HEK293 (cell line): Measurements from ENCODE around the gene PABPC3.

ENCODE experiments used
- CTCF ChIA-PET: fragments of 350-600 bp; formaldehyde crosslinking; extraction: SDS; loops from one replicate; lab custom pipeline; 2021; ENCODE audit warnings: antibody characterized with exemption; lab: Yijun Ruan, JAX
- POLR2A ChIA-PET: fragments of 300-600 bp; formaldehyde crosslinking; extraction: SDS; loops from one replicate; lab custom pipeline; 2020; ENCODE audit warnings: antibody characterized with exemption, inconsistent platforms; lab: Yijun Ruan, JAX
- H3K27ac ChIP-seq: fragments of 200-500 bp; sonication (Bioruptor generic); 2 replicates; pipeline ENCODE4 v1.5.1; 2014; ENCODE audit warnings: low read depth, low read length, control low read depth, inconsistent platforms; ENCODE audit errors: extremely low read depth
- H3K36me3 ChIP-seq, 2 experiments: fragments of 200-500 bp in 1 of 2; sonication (Bioruptor generic) in 1 of 2; 1 replicate in 1 of 2; 2 replicates in 1 of 2; pipeline ENCODE4 v1.5.1; 2014 to 2017; ENCODE audit warnings: inconsistent platforms in 2 of 2, low read length in 2 of 2; ENCODE audit not compliant: control insufficient read depth in 2 of 2, insufficient read depth in 1 of 2
- H3K4me1 ChIP-seq: fragments of 200-500 bp; sonication (Bioruptor generic); 2 replicates; pipeline ENCODE4 v1.5.1; 2014; ENCODE audit warnings: mild to moderate bottlenecking, low read length, inconsistent platforms; ENCODE audit not compliant: control insufficient read depth, insufficient read depth
- H3K4me3 ChIP-seq: 2 replicates; pipeline ENCODE4 v1.5.1; 2011; ENCODE audit warnings: low read depth, mild to moderate bottlenecking, control low read depth, low read length, moderate library complexity
- H3K9me3 ChIP-seq: fragments of 200-500 bp; sonication (Bioruptor generic); 2 replicates; pipeline ENCODE4 v1.5.1; 2014; ENCODE audit warnings: low read depth, low read length, inconsistent platforms; ENCODE audit not compliant: control insufficient read depth, insufficient read depth
- BCL11A ChIP-seq: fragments of 450-650 bp; formaldehyde crosslinking; IDR thresholded peaks from 2 replicates; pipeline ENCODE4 v1.5.1; 2016; ENCODE audit warnings: low read depth, missing biosample characterization, missing genetic modification characterization
- CTCF ChIP-seq: fragments of 450-650 bp; formaldehyde crosslinking; IDR thresholded peaks from 2 replicates; pipeline ENCODE4 v1.5.1; 2016; ENCODE audit warnings: missing biosample characterization, missing genetic modification characterization
- KLF17 ChIP-seq: fragments of 450-650 bp; formaldehyde crosslinking; IDR thresholded peaks from 2 replicates; pipeline ENCODE4 v1.5.1; 2016; ENCODE audit warnings: missing biosample characterization, missing genetic modification characterization
- MYNN ChIP-seq: fragments of 450-650 bp; formaldehyde crosslinking; IDR thresholded peaks from 2 replicates; pipeline ENCODE4 v1.5.1; 2016; ENCODE audit warnings: missing biosample characterization, missing genetic modification characterization, borderline replicate concordance
- PRDM6 ChIP-seq: fragments of 450-650 bp; formaldehyde crosslinking; IDR thresholded peaks from 2 replicates; pipeline ENCODE4 v1.5.1; 2017; ENCODE audit warnings: missing biosample characterization, missing genetic modification characterization
- ZBTB17 ChIP-seq: fragments of 450-650 bp; formaldehyde crosslinking; IDR thresholded peaks from 2 replicates; pipeline ENCODE4 v1.5.1; 2016; ENCODE audit warnings: missing biosample characterization, missing genetic modification characterization
- ZBTB6 ChIP-seq: fragments of 450-650 bp; formaldehyde crosslinking; IDR thresholded peaks from 2 replicates; pipeline ENCODE4 v1.5.1; 2017; ENCODE audit warnings: missing biosample characterization, missing genetic modification characterization
- ZFP37 ChIP-seq: fragments of 450-650 bp; formaldehyde crosslinking; IDR thresholded peaks from 2 replicates; pipeline ENCODE4 v1.5.1; 2016; ENCODE audit warnings: missing biosample characterization, missing genetic modification characterization
- ZNF184 ChIP-seq: fragments of 450-650 bp; IDR thresholded peaks from 2 replicates; pipeline ENCODE4 v1.5.1; 2018; ENCODE audit warnings: missing biosample characterization, mild to moderate bottlenecking, missing genetic modification characterization
- ZNF221 ChIP-seq: fragments of 450-650 bp; formaldehyde crosslinking; IDR thresholded peaks from 2 replicates; pipeline ENCODE4 v1.5.1; 2017; ENCODE audit warnings: missing biosample characterization, missing genetic modification characterization, borderline replicate concordance
- ZNF24 ChIP-seq: fragments of 450-650 bp; formaldehyde crosslinking; IDR thresholded peaks from 2 replicates; pipeline ENCODE4 v1.5.1; 2016; ENCODE audit warnings: missing biosample characterization, missing genetic modification characterization
- ZNF302 ChIP-seq: fragments of 450-650 bp; formaldehyde crosslinking; IDR thresholded peaks from 2 replicates; pipeline ENCODE4 v1.5.1; 2016; ENCODE audit warnings: missing biosample characterization, missing genetic modification characterization, low read depth
- ZNF549 ChIP-seq: fragments of 450-650 bp; IDR thresholded peaks from 2 replicates; pipeline ENCODE4 v1.5.1; 2018; ENCODE audit warnings: missing biosample characterization, missing genetic modification characterization, mild to moderate bottlenecking, inconsistent platforms, moderate library complexity
- ZNF561 ChIP-seq: fragments of 450-650 bp; IDR thresholded peaks from 2 replicates; pipeline ENCODE4 v1.5.1; 2018; ENCODE audit warnings: missing biosample characterization, missing genetic modification characterization, borderline replicate concordance
- ZNF623 ChIP-seq: fragments of 450-650 bp; formaldehyde crosslinking; IDR thresholded peaks from 2 replicates; pipeline ENCODE4 v1.5.1; 2016; ENCODE audit warnings: missing biosample characterization, missing genetic modification characterization
- ZNF843 ChIP-seq: fragments of 450-650 bp; formaldehyde crosslinking; IDR thresholded peaks from 2 replicates; pipeline ENCODE4 v1.5.1; 2016; ENCODE audit warnings: missing biosample characterization, missing genetic modification characterization

PABPC3 gene

GRCh38 chr13:25059166-25059565, 36.8 kb upstream of the PABPC3 start:
- H3K27ac ChIP-seq = no peak overlapping the region
- no peaks in the 10 kb centered on the region for H3K9me3 ChIP-seq
- H3K36me3 ChIP-seq = no peaks in the 10 kb centered on the region
- CTCF ChIA-PET = no interaction called here
- POLR2A ChIA-PET = no interaction called here
- TF ChIP-seq ZNF24 (tag by site-specific recombination) (no peak), ZNF549 (tag by site-specific recombination) (peak; percentile 93)
- no peaks in the 10 kb centered on the region for H3K4me1 ChIP-seq
- no peak overlapping the region for H3K4me3 ChIP-seq

- Histone ChIP-seq H3K36me3 (no peaks in the 10 kb centered on the region), H3K4me3 (no peak overlapping the region), H3K9me3 (no peaks in the 10 kb centered on the region), H3K27ac (no peak overlapping the region), H3K4me1 (no peaks in the 10 kb centered on the region)
- POLR2A ChIA-PET = no interaction called here
- CTCF ChIA-PET = no interaction called here
- TF ChIP-seq CTCF (tag by site-specific recombination) (no peak), ZBTB17 (tag by site-specific recombination) (no peak), MYNN (tag by site-specific recombination) (no peak), ZBTB6 (tag by site-specific recombination) (no peak), BCL11A (tag by site-specific recombination) (no peak), ZNF623 (tag by site-specific recombination) (no peak), PRDM6 (tag by site-specific recombination) (no peak), ZNF302 (tag by site-specific recombination) (no peak), ZNF843 (no peak), ZNF221 (no peak), ZNF184 (tag by site-specific recombination) (no peak)
Measured at GRCh38 chr13:25059958-25060357, 36.0 kb upstream of the PABPC3 start.

- POLR2A ChIA-PET = no interaction called here
- CTCF ChIA-PET = no interaction called here
- H3K36me3 ChIP-seq = no peaks in the 10 kb centered on the region
- no peaks in the 10 kb centered on the region for H3K4me1 ChIP-seq
- no peak overlapping the region for H3K4me3 ChIP-seq
- H3K27ac ChIP-seq = no peak overlapping the region
- H3K9me3 ChIP-seq = no peaks in the 10 kb centered on the region
- TF ChIP-seq ZFP37 (tag by site-specific recombination) = no peak
- TF ChIP-seq KLF17 (tag by site-specific recombination) = no peak
- TF ChIP-seq ZNF184 (tag by site-specific recombination) = no peak
- no peak for TF ChIP-seq ZNF561 (tag by site-specific recombination)
Measured at GRCh38 chr13:25062479-25062878, 33.5 kb upstream of the PABPC3 start.
